H1 (cell line): ENCODE data around the gene KRTAP10-2.

Source experiments
- ATF3 ChIP-seq: IDR thresholded peaks from 2 replicates; pipeline ENCODE4 v1.6.1; 2011; ENCODE audit warnings: low read depth, mild to moderate bottlenecking, low read length; ENCODE audit not compliant: insufficient read depth
- CTCF ChIP-seq, 3 experiments: IDR thresholded peaks; 1 replicate in 2 of 3; 2 replicates in 1 of 3; pipeline versions ENCODE4 v1.5.1 to v1.6.1; 2011; ENCODE audit warnings: low read length in 3 of 3, mild to moderate bottlenecking in 3 of 3, inconsistent platforms in 2 of 3, low read depth in 1 of 3, moderate library complexity in 1 of 3; ENCODE audit not compliant: insufficient read depth in 1 of 3; ENCODE audit errors: control extremely low read depth in 1 of 3

GRCh38 chr21:44534688-44535087 lies 16.6 kb downstream of the KRTAP10-2 start:
- no peak for TF ChIP-seq CTCF (IDR thresholded peaks at IDR 0.05; ENCODE audit: control extremely low read depth in 1 of 3, insufficient read depth in 1 of 3, low read depth in 1 of 3, low read length in 3 of 3)
- TF ChIP-seq ATF3: no peak
